NK-92 (cell line): Measurements from ENCODE around the gene CHDH.
A peak's percentile ranks its signal among the peaks of the same experiment; 100 is the strongest.

ENCODE experiments used
- DNase-seq: peaks from one replicate; lab custom pipeline; 2025; ENCODE audit not compliant: unreplicated experiment; lab: John Stamatoyannopoulos, UW

CHDH gene, protein sequence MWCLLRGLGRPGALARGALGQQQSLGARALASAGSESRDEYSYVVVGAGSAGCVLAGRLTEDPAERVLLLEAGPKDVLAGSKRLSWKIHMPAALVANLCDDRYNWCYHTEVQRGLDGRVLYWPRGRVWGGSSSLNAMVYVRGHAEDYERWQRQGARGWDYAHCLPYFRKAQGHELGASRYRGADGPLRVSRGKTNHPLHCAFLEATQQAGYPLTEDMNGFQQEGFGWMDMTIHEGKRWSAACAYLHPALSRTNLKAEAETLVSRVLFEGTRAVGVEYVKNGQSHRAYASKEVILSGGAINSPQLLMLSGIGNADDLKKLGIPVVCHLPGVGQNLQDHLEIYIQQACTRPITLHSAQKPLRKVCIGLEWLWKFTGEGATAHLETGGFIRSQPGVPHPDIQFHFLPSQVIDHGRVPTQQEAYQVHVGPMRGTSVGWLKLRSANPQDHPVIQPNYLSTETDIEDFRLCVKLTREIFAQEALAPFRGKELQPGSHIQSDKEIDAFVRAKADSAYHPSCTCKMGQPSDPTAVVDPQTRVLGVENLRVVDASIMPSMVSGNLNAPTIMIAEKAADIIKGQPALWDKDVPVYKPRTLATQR

DNA sequence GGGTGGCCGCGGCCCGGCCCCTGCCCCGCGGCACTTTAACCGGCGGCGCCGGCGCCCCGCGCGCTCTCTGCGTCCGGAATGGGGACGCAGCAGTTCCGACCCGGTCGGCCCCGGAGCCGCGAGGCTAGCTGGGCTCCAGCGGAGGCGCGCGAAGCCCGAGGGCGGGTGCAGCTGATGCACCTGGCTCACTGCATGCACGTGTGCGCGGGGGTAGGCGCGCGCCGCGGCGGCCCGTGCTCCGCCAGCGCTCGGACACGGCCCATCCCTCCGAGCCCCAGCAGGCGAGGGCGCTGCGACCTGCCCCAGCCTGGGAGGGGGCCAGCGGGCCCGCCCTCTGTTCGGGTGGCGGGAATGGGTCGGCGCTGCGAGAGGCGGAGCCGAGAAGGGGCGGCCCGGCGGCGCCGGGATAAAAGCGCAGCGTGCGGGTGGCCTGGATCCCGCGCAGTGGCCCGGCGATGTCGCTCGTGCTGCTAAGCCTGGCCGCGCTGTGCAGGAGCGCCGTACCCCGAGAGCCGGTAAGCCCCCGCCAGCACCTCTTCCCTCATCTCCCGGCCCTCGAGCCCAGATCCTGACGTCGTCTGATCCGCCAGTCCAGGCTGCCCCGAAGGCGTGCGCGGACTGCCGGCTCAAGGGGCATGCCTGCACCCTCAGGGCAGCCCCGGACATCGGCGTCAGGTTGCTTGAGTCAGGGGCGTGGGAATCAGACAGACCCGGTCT lies at the start of gene CHDH, which contains the start of gene IL17RB:
Gene CHDH (minus strand): TSS at position 286 of the 717 bp plus-strand sequence. CDS start 22,411 bp downstream, outside the sequence.
Gene IL17RB (plus strand): TSS at position 435 of the 717 bp plus-strand sequence. CDS start 21 bp downstream, at position 456.
- DNase-seq = no peak

DNA sequence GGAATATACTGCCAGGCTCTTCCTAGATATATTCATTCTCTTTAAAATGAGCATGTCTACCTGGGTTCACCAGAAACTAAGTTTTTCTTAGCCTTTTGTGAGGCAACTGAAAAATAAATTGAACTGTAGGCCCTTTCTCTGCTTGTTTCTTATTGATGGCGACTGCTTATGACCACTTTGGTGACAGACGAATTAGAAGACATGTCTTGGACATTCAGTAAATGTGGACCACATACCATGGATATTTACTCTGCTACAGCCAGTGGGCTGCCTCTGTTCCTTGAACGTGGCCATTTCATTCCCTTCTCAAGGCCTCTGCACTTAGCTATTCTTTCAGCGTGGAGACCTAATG lies 46.0 kb upstream of the CHDH start:
- no peak for DNase-seq

DNA sequence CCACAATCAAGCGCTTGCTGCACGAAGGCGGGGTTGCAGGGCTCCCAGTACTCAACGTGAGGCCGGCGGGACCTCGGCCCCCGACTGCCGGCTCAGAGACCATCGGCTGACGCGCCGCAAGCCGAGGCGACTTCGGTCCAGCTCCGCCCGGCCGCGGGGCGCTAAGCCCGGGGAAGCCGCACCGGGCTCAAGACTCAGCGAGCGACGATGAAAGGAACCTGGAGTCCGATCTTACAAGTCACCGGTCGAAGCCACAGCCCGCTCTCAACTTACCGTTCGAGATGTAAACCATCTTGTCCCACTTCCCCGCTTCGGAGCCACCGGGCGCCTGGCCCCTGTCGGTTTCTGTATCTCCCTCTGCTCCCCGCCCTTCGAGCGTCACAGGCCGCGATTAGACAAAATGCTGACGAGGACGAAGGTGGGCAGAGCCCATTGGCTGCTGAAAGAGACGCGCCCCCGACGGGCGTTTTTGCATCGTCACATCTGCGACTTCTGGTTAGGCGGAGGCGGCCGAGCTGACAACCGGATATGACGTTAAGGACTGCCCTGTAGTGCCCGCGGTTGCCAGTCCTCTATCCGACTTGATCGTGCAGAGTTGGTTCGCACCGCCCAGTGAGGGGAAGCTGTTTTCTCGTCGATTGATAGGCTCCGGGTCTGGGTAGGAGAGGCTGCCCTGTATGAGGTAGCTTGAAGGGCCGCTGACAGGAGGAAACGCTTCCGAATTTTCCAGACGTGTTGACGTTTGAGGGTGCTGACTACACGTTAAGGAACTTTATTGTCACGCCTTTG lies 45.5 kb upstream of the CHDH start, which contains the start of gene SELENOK:
Gene SELENOK (minus strand): TSS at position 363 of the 789 bp plus-strand sequence.
- DNase-seq = peak; percentile 71

DNA sequence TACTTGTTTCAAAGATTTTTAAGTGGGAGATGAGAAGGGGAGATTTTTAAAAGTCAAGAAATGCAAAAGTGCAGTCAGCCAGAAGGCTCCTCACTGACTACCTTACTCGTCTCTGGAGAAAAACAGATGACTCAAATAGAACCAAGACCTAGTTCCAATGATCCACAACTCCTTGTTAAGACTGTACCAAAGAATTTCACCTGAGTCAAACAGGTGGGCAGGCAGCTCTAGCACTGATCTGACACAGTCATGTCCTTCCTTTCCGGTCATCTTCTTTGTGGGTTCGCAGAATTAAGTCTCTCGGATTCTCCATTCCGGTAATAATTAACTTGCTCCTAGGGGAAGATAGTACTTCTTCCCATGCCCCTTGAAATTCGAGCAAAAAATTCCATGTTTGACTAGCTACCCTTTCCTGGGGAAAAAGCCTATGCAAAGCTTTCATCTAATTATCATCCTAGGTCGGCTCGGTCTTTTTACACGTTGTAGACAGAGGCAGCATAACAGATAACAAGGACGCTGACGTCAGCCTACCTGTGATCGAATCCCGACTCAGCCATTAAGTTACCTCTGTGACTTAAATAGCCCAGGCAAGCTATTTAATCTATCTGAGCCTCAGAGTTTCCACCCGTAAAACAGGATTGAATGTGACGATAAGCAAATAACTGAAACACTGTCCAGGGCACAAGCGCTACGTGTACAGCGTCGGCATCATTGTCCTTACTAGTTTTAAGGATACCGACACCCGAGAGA lies 44.7 kb upstream of the CHDH start:
- no peak for DNase-seq

DNA sequence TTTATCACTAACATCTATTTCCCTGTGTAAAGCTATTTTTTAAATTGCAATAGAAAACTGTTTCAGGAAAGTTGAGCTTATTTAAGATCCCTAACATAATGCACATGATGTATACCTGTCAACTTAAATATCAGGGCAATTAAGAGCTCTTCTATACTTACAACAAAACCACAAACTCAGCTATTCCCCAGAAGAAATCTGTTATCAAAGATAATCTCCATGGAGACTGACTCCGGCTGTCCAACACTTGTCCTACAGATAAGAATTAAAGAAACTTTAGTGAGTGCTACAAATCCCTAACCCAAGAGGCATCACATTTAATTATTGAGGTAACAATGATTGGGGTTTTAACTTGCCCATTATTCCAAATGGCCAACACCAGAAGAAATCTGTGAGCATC lies 42.0 kb upstream of the CHDH start:
- no peak for DNase-seq

DNA sequence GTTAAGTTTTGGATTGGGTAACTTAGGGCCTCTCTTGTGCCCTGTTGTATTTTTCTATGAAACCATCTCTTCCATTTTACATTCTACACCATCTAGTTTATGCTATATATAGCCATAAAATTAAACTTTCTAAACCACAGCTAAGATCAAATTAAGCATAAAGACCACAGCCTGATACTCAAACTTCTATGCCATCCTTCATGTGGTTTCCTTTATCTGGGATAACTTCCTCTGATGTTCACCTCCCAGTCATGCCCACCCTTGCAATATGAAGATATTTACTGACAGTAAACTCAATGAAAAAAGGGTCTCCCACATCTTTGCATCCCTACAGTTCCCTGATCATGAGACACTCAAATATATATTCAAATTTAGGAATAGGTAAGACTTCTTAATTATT lies 41.2 kb upstream of the CHDH start:
- DNase-seq = no peak

DNA sequence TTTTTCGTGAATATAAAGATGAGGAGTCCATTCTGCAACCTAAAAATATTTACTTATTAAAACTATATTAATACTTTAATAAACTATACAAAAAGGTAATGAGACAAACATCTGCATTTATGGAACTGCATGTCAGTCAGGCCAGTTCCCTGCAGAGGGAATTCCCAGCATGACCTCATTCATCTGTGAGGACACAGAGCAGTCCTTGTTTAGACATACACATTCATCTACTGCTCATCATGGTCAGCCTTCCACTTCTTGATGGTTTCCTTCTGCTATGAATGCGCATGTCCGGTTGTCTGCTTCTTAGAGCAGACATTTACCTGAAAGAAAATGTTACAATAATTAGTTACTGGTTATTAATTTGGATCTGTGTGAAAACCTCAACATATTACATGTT lies 39.0 kb upstream of the CHDH start:
- DNase-seq = no peak

DNA sequence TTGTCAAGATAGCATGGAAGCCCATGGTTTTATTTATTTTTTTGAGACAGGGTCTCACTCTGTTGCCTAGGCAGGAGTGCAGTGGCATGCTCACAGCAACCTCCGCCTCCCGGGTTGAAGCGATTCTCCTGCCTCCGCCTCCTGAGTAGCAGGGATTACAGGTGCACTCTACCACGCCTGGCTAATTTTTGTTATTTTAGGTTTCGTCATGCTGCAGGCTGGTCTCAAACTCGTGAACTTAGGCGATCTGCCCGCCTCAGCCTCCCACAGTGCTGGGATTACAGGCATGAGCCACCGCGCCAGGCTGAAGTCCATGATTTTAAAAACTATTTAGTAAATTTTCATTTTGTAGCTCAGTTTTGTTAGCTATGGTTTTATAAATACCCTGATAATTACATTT lies 38.4 kb upstream of the CHDH start:
- no peak for DNase-seq

DNA sequence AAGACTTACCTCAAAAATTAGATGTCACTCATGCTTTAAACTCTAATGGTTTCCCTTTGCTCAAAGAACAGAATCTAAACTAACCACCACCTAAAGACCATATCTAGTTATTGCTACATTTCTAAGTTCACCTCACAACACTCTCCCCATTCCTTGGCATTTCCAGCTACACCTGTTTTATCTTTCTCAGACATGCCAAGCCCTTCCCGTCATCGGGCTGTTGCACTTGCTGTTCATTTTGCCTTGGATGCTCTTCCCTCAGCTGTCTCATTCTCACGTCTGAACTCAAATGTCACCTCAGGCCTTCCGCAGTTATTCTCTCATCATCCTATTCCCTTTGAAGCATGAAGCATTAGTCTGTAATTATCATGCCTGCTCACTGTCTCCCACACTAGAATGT lies 36.8 kb upstream of the CHDH start:
- DNase-seq = no peak

DNA sequence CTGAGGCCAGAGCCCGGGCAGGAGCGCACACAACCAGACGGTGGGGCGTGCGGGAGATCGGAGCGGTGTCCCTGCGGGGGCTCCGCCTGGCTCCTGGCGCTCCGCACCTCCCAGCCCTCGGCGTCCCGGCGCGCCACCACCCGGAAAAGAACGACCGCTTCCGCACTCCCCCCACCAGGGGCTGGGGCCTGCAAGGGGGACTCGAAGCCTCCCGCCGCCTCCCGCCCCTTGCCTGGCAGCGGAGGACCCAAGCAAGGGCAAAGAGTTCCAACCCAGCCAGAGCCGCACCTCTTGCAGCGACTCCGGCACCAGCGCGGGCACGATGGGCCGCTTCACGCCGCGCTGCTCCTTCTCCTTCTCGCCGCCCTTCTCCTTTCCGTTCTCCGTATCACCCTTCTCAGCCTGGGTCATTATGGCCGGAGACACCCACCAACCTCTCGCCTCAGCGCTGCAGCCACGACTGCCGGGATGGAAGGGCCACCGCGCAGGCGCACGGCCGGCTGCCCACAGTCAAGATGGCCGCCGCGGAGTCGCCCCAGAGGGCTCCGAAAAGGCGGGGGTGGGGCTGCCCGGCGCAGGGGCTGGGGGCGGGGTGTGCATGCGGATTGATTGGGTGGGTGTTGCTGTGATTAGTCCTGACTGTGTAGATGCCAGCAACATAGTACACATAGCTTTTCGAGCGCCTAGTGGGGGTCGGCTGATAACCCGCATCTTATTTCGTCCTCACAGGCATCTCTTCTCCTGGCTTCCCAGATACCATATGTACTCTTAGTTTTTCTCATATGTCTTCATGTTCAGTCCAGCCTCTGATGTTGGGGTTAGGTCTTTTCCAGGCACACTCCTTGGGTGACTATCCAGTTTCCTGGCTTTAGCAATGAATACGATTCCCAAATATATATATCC lies 35.7 kb upstream of the CHDH start, which contains the start of gene ACTR8:
Gene ACTR8 (minus strand): TSS at position 462 of the 903 bp plus-strand sequence. CDS start 51 bp downstream, at position 411.
- DNase-seq = no peak

DNA sequence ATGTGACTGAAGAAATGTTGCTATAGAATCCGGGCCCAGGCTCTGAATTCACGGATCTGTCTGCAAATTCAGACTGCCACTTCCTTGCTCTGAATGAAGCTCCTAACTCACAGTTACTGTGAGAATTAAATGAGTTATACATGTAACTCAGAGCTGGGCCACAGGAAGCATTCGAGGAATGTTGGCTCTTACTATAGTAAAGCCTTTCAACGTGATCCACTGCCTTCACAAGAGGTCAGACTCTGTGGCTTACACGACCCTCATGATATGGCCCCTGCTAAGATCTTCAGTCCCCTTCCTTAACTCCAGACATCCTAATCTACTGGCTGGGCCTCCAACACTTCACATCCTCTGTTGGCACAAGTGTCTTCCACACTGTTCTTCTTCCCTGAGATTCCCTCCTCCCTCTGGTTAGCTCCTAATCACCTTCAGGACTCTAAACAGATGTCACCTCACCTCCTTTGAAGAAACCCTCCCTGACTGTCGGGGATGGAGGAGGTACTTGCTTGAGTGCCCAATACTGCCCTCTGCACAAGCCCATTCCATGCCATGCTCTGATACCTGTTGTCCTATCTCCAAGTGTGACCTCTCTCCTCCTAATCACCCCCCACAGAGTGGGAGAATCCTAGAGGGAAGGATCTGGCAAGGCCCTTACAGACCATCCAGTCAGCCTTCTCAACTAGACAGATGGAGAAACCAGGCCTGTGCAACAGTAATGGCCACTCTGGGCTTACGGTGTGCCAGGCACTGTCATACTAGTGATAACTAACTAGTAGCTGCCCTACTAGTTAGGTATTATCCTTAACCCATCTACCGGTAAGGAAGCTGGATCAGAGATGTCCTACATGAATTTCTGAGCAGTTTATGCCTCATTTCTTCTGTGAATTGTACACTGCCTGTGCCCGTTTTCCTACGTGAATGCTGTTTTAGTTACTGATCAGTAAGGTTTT lies 34.5 kb upstream of the CHDH start:
- no peak for DNase-seq

DNA sequence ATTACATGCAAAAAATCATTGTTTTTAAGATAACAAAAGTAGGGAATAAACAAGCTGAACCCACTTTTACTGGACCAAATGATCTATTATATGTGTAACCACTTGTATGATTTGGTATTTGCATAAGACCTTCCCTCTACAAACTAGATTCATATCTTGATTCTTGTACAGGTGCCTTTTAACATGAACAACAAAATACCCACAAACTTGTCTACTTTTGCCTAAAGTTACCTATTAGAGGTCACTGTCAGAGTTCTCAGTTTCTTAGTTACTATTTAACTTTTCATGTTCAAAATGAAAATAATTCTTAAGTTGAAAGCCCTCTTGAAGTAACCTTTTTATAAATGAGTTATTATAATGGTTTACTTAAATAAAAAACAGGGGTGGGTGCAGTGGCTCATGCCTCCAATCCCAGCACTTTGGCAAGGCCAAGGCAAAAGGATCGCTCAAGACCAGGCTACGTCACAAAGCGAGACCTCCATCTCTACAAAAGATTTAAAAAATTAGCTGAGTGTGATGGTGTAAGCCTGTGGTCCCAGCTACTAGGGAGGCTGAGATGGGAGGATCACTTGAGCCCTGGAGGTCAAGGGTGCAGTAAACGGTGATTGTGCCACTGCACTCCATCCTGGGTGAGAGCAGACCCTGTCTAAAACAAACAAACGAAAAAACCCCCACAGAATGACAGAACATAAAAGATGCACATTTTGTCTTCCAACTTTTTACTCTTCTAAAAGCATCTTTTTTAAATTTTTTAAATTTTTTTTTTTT lies 19.7 kb upstream of the CHDH start:
- DNase-seq = no peak

DNA sequence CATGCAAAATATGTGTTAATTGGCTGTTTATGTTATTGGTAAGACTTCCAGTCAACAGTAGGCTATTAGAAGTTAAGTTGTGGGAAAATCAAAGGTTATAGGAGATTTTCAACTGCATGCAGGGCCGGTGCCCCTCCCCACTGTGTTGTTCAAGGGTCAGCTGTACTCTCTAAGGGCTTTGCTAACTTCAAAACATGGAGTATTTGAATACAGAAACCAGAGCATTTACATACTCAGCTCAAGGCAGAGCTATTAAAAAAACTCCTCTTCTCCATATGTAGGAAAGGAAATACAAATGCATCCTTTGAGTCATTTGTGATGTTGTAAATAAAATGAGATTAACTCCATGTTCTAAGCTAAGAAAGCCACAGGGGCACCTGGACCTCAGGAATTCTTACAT lies 16.9 kb upstream of the CHDH start:
- no peak for DNase-seq

DNA sequence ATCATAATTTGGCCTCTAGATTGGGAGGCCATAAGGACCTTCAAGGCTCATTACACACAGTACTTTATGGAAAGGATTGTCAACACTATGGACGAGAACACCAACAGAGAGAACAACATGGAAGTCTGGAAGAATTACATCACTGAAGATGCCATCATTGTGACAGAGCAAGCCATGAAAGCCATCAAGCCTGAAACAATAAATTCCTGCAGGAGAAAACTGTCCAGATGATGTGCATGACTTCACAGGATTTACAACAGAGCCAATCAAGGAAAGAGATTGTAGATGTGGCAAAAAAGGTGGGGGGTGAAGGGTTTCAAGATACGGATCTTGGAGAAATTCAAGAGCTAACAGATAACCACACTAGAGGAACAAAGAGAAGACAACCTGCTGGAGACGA lies 16.0 kb upstream of the CHDH start:
- DNase-seq = no peak

DNA sequence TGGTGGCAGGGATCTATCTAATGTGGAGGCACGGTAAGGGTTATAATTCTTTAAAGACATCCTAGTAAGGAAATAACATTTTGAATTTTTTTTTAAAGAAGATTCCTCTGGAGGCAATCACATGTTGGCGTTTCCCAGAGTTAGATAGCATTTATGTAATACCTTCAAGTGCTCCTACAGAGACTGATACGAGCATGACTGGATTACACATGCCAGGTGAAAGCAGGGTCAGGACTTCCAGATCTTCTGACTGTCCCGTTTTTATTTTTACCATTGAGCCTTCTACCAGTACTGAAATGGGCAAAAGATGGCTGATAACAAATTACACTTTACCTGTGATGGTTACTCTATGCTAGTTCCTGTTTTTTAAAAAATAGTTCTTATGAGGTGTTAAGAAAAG lies 14.0 kb upstream of the CHDH start:
- DNase-seq = no peak

DNA sequence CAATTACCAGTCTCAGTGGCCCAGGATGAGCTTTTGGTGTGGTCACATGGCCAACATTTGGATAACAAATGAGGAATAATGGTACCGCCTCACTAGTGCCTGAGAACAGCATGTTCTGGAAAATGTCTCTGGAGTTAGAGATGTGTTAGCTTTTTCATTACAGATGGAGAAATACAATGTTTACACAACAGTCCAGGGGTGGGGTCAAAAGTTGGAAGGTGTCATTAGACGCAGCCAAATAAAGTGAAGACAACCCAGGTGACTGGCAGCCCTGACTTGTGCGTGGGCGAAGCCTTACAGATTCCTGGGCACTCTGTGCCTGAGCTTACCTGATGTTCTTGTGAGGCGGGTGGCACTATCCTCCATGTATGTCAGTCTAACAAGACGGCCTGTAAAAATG lies 13.0 kb upstream of the CHDH start:
- no peak for DNase-seq

DNA sequence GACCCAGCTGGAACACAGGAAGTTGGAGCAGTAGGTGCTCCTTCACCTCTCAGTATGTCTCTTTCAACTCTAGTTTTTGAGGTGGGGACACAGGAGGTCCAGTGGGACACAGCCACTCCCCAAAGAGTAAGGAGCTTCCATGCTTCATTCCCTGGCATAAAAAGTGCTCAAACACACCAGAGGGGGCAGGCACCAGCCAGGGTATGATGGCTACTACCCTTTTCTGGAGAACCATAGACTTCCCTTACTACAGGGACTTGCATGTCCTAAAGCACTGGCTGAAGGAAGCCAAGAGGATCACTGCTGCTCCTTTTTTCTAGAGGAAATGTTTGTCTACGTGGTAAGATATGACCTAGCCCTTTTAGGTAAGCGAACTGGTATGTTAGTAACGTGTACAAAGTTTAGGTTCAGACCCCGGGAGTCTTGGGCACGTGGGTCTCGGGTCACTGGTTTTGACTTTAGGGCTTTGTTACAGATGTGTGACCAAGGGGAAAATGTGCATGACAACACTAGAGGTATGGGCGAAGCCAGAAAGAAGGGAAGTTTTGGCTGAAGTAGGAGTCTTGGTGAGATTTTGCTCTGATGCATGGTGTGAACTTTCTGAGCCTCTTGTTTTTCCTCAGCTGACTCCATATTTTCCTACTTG lies 12.0 kb upstream of the CHDH start:
- no peak for DNase-seq
